Thymus (tissue), 14 donors: ENCODE results near the gene ZNF17. TPM values are rescaled to one million over a fixed set of nuclear protein-coding genes. Genes with fewer than 3 reads are reported as not detected.
"Not testable (repeated sequence)": the region's sequence is repeated elsewhere in the genome, so short reads cannot be mapped to it uniquely, and the experiment has no call there.

Experiments
- DNase-seq, 9 donors: peaks; one replicate each; pipeline ENCODE4 v3.0.0-alpha.2; 2013; ENCODE audit warnings: low spot score in 9 of 9, low read depth in 6 of 9, missing footprints in 1 of 9
- H3K27ac ChIP-seq, 2 donors: one replicate each; pipeline ENCODE4 v1.5.1; 2013; ENCODE audit warnings: control low read depth in 1 of 2, low read depth in 1 of 2, low read length in 1 of 2, mild to moderate bottlenecking in 1 of 2, moderate library complexity in 1 of 2
- H3K27me3 ChIP-seq, 2 donors: one replicate each; pipeline ENCODE4 v1.5.1; 2013; ENCODE audit warnings: low read length in 1 of 2; ENCODE audit not compliant: control insufficient read depth in 2 of 2, insufficient read depth in 1 of 2
- H3K36me3 ChIP-seq, 2 donors: one replicate each; pipeline ENCODE4 v1.5.1; 2013; ENCODE audit warnings: low read length in 1 of 2, mild to moderate bottlenecking in 1 of 2, moderate library complexity in 1 of 2; ENCODE audit not compliant: control insufficient read depth in 2 of 2, insufficient read depth in 2 of 2
- H3K4me1 ChIP-seq, 2 donors: one replicate each; pipeline ENCODE4 v1.5.1; 2013; ENCODE audit warnings: low read length in 2 of 2; ENCODE audit not compliant: control insufficient read depth in 2 of 2, insufficient read depth in 2 of 2
- H3K4me3 ChIP-seq, 2 donors: one replicate each; pipeline ENCODE4 v1.5.1; 2013; ENCODE audit warnings: low read length in 2 of 2, control low read depth in 1 of 2, mild to moderate bottlenecking in 1 of 2
- H3K9me3 ChIP-seq, 2 donors: one replicate each; pipeline ENCODE4 v1.5.1; 2013; ENCODE audit warnings: low read length in 1 of 2, mild to moderate bottlenecking in 1 of 2; ENCODE audit not compliant: control insufficient read depth in 2 of 2, insufficient read depth in 1 of 2
- WGBS: extraction: QIAGEN DNeasy Blood & Tissue Kit; methylation state at CpG from one replicate; pipeline ENCODE4 v1.1.7; 2013; 5-methylcytosine and 5-hydroxymethylcytosine counted together
- long read RNA-seq, 10 donors: transcript quantifications; one replicate each; lab custom pipeline, GENCODE V29; 2026
- polyA plus RNA-seq: library from polyadenylated mRNA; stranded (reverse); fragments of 200-250 nt; gene quantifications from one replicate; pipeline ENCODE4 v1.2.3, GENCODE V29; 2013
- total RNA-seq: library from RNA; stranded (reverse); fragments of 120-200 nt; gene quantifications from one replicate; pipeline ENCODE4 v1.2.4, GENCODE V29; 2013
- donor health status: healthy.

The ZNF17 gene
- total RNA-seq (10.4 TPM), polyA plus RNA-seq (5.3 TPM)
- long read RNA-seq, donor 1, partial matches to known transcripts: 0 of 2 reads
- long read RNA-seq, donor 1, other reads (novel, unspliced or antisense): 0 of 2 reads
- long read RNA-seq, donor 2, partial matches to known transcripts: 0 of 4 reads
- long read RNA-seq, donor 2, other reads (novel, unspliced or antisense): 0 of 4 reads
- long read RNA-seq, donor 3, partial matches to known transcripts: 0 of 3 reads
- long read RNA-seq, donor 3, other reads (novel, unspliced or antisense): 0 of 3 reads
- long read RNA-seq, donor 4, partial matches to known transcripts: 0 of 2 reads
- long read RNA-seq, donor 4, other reads (novel, unspliced or antisense): 0 of 2 reads
- long read RNA-seq, donor 5, partial matches to known transcripts: 0 of 7 reads
- long read RNA-seq, donor 5, other reads (novel, unspliced or antisense): 0 of 7 reads
- long read RNA-seq, donor 6, partial matches to known transcripts: 0 of 6 reads
- long read RNA-seq, donor 6, other reads (novel, unspliced or antisense): 0 of 6 reads
- long read RNA-seq, donor 7, partial matches to known transcripts: 0 of 1 reads
- long read RNA-seq, donor 7, other reads (novel, unspliced or antisense): 0 of 1 reads
- long read RNA-seq, donor 8: 0 reads
- long read RNA-seq, donor 9, partial matches to known transcripts: 0 of 3 reads
- long read RNA-seq, donor 9, other reads (novel, unspliced or antisense): 0 of 3 reads
- long read RNA-seq, donor 10, partial matches to known transcripts: 0 of 1 reads
- long read RNA-seq, donor 10, other reads (novel, unspliced or antisense): 0 of 1 reads

GRCh38 chr19:57410877-57411671, at the start of gene ZNF17:
ZNF17 (plus strand) TSS chr19:57411161; CDS start chr19:57413616, 2,455 bp downstream.
- Histone ChIP-seq H3K27ac (peak within 1 kb of the TSS; percentile 6 to 64), H3K4me1 (peaks cover 9 to 12% of the 10 kb centered on the region in 2 donors), H3K27me3 (no peaks in the 10 kb centered on the region), H3K9me3 (no peaks in the 10 kb centered on the region), H3K4me3 (peak within 1 kb of the TSS; percentile 87 to 90), H3K36me3 (peaks cover 3 to 19% of the 10 kb centered on the region in 2 donors)
- under 1% methylated on average over 55 of the region's 55 CpGs for WGBS
- DNase-seq: peak; percentile 82 to 96 (median 91)

DNA sequence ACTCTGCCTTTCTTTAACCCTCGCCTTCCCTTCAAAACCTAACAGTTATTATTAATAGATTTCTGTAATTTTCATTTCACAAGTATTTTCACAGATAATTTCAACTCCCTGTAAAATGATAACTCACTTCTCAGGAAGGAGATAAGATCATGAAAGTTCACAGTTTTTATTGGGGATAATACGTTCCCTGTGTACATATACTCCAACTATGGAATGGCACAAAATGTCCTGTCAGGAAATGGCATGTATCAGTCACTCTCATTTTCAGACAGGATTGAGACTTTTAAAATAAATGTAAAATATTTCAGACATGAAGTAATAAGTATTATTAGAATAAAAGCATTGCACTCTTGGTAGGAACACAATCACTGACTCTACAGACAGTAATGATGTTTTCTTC, 48.5 kb upstream of the ZNF17 start:
- Histone ChIP-seq H3K27ac (peak overlapping the region in 1 of 2 donors; percentile 91), H3K4me3 (peak overlapping the region in 1 of 2 donors; percentile 70), H3K9me3 (no peaks in the 10 kb centered on the region), H3K36me3 (peaks cover 15 to 17% of the 10 kb centered on the region in 2 donors), H3K27me3 (no peaks in the 10 kb centered on the region), H3K4me1 (peaks cover 11% of the 10 kb centered on the region in 2 donors)
- 95% methylated on average over 2 of the region's 2 CpGs for WGBS
- no peak for DNase-seq

DNA sequence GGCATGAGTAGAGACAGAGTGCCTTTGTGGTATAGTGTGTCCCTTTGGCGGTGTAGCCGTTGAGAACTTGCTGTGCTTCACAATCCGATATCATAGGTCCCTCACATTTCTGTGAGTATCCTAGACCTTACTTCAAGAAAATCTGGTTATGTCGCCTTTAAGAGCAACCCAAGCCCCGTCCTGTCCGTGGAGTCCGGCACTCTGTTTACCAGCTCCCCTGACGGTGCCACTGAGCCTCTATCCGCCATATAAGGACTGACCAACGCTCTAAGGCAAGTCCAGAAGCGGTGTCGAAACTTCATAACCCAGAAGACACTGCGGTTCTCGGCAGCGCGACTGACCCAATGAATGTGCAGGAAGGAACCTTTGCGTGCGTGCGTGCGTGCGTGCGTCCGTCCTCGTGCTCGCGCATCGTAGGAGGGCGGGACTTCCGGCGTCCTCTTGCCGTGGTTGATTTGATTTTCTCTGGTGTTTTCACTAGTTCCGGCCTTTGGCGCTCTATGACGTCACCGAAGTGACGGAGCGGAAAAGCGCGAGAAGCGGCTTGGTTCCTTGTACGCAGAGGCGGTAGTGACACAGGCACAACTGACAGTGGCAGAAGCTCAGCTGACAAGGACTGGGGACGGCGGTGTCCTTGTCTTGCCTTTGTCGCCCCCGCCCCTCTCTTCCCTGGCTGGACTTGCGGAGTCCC, 47.8 kb upstream of the ZNF17 start, which contains the start of the genes TRAPPC2B and ZNF547:
Gene TRAPPC2B (plus strand): TSS at position 555 of the 691 bp plus-strand sequence. CDS start 1,283 bp downstream, outside the sequence.
Gene ZNF547 (plus strand): TSS at position 555 of the 691 bp plus-strand sequence. CDS start 5,005 bp downstream, outside the sequence.
- H3K9me3 ChIP-seq: no peaks in the 10 kb centered on the region
- H3K36me3 ChIP-seq: peaks cover 8 to 11% of the 10 kb centered on the region in 2 donors
- H3K4me3 ChIP-seq: peak within 1 kb of the TSS; percentile 67 to 70
- peak within 1 kb of the TSS; percentile 91 to 92 for H3K27ac ChIP-seq
- peaks cover 11% of the 10 kb centered on the region in 2 donors for H3K4me1 ChIP-seq
- under 1% methylated on average over 47 of the region's 47 CpGs for WGBS
- peak; percentile 98 to 100 (median 99) for DNase-seq
- no peaks in the 10 kb centered on the region for H3K27me3 ChIP-seq

- peak overlapping the region; percentile 91 for H3K27ac ChIP-seq
- peaks cover 4 to 11% of the 10 kb centered on the region in 2 donors for H3K36me3 ChIP-seq
- H3K9me3 ChIP-seq: no peaks in the 10 kb centered on the region
- H3K4me3 ChIP-seq: peak overlapping the region; percentile 67 to 70
- WGBS: 1% methylated on average over 18 of the region's 18 CpGs
- H3K27me3 ChIP-seq: no peaks in the 10 kb centered on the region
- peaks cover 11% of the 10 kb centered on the region in 2 donors for H3K4me1 ChIP-seq
- no peak for DNase-seq
These were observed 47.2 kb upstream of the ZNF17 start for GRCh38 chr19:57363688-57364181.

- Histone ChIP-seq H3K36me3 (peaks cover 1 to 6% of the 10 kb centered on the region in 2 donors), H3K4me1 (peaks cover 11% of the 10 kb centered on the region in 2 donors), H3K9me3 (no peaks in the 10 kb centered on the region), H3K27ac (no peak overlapping the region), H3K4me3 (no peak overlapping the region), H3K27me3 (no peaks in the 10 kb centered on the region)
- DNase-seq: no peak
- 98% methylated on average over 2 of the region's 2 CpGs for WGBS
These were observed 44.2 kb upstream of the ZNF17 start for GRCh38 chr19:57366776-57367175.

DNA sequence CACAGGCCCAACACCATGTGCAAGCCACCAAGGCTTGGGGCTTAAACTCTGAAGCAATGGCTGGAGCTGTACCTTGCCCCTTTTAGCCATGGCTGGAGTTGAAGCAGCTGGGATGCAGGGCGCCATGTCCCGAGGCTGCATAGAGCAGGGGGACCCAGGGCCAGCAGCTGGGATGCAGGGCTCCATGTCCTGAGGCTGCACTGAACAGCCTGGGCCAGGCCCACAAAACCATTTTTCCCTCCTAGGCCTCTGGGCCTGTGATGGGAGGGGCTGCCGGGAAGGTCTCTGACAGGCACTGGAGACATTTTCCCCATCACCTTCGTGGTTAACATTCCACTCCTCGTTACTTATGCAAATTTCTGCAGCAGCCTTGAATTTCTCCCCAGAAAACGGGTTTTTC, 36.8 kb upstream of the ZNF17 start:
- Histone ChIP-seq H3K4me1 (no peaks in the 10 kb centered on the region), H3K9me3 (peaks cover 20 to 23% of the 10 kb centered on the region in 2 donors), H3K27me3 (no peaks in the 10 kb centered on the region), H3K36me3 (peaks cover 23 to 52% of the 10 kb centered on the region in 2 donors), H3K27ac (no peak overlapping the region), H3K4me3 (no peak overlapping the region)
- no peak for DNase-seq
- 99% methylated on average over 6 of the region's 6 CpGs for WGBS

GRCh38 chr19:57374647-57375046, 36.3 kb upstream of the ZNF17 start:
- not testable (repeated sequence) for H3K27ac ChIP-seq, H3K4me3 ChIP-seq, H3K4me1 ChIP-seq, DNase-seq, H3K27me3 ChIP-seq
- H3K36me3 ChIP-seq: peaks cover 23 to 52% of the 10 kb centered on the region in 2 donors
- WGBS: 97% methylated on average over 2 of the region's 2 CpGs
- peaks cover 20 to 23% of the 10 kb centered on the region in 2 donors for H3K9me3 ChIP-seq

DNA sequence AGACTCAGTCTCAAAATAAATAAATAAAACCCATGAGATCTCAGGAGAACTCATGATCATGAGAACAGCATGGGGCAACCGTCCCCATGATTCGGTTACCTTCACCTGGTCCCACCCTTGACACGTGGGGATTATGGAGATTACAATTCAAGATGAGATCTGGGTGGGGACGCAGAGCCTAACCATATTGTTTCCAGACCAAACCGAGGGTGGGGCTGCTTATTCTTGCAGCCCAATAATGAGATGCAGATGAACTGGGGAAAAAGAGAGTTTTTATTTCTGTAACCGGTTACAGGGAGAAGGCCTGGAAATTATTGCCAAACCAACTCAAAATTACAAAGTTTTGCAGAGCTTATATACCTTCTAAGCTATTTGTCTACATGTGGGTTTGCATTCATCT, 34.8 kb upstream of the ZNF17 start:
- Histone ChIP-seq H3K36me3 (peaks cover 23 to 52% of the 10 kb centered on the region in 2 donors), H3K27me3 (no peaks in the 10 kb centered on the region), H3K9me3 (peaks cover 20 to 23% of the 10 kb centered on the region in 2 donors), H3K4me3 (no peak overlapping the region), H3K4me1 (no peaks in the 10 kb centered on the region), H3K27ac (no peak overlapping the region)
- 97% methylated on average over 6 of the region's 6 CpGs for WGBS
- DNase-seq: no peak
